Cardiac fibroblast (primary cell): ENCODE measurements around the gene LEFTY1.

Experiments used
- DNase-seq, 2 donors: peaks; one replicate each; pipeline versions ENCODE4 v3.0.0 to v3.0.0-alpha.2; 2010; ENCODE audit warnings: low read depth in 2 of 2
- H3K4me3 ChIP-seq, 2 donors: replicated peaks in 1 of 2; 1 replicate in 1 of 2; 2 replicates in 1 of 2; pipeline ENCODE4 v1.5.1; 2011; ENCODE audit warnings: low read depth in 2 of 2, low read length in 2 of 2, mild to moderate bottlenecking in 2 of 2, moderate library complexity in 1 of 2
- TF ChIP-seq, protein P1 (sequence below): IDR thresholded peaks from one replicate; pipeline ENCODE4 v1.5.1; 2011; ENCODE audit warnings: low read depth, mild to moderate bottlenecking, low read length, inconsistent platforms

LEFTY1 gene

GRCh38 chr1:225908013-225908640, 19.2 kb upstream of the LEFTY1 start:
- no peak for DNase-seq
- TF ChIP-seq, protein P1, sequence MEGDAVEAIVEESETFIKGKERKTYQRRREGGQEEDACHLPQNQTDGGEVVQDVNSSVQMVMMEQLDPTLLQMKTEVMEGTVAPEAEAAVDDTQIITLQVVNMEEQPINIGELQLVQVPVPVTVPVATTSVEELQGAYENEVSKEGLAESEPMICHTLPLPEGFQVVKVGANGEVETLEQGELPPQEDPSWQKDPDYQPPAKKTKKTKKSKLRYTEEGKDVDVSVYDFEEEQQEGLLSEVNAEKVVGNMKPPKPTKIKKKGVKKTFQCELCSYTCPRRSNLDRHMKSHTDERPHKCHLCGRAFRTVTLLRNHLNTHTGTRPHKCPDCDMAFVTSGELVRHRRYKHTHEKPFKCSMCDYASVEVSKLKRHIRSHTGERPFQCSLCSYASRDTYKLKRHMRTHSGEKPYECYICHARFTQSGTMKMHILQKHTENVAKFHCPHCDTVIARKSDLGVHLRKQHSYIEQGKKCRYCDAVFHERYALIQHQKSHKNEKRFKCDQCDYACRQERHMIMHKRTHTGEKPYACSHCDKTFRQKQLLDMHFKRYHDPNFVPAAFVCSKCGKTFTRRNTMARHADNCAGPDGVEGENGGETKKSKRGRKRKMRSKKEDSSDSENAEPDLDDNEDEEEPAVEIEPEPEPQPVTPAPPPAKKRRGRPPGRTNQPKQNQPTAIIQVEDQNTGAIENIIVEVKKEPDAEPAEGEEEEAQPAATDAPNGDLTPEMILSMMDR: no peak
- no peak overlapping the region for H3K4me3 ChIP-seq

- DNase-seq: no peak
- H3K4me3 ChIP-seq: no peak overlapping the region
- TF ChIP-seq, protein P1: no peak
These were observed 18.4 kb upstream of the LEFTY1 start for GRCh38 chr1:225907341-225907740.

GRCh38 chr1:225906467-225906866, 17.5 kb upstream of the LEFTY1 start:
- H3K4me3 ChIP-seq: no peak overlapping the region
- TF ChIP-seq, protein P1: no peak
- DNase-seq: no peak

- TF ChIP-seq, protein P1: no peak
- no peak for DNase-seq
- no peak overlapping the region for H3K4me3 ChIP-seq
These were observed 14.7 kb upstream of the LEFTY1 start for GRCh38 chr1:225903623-225904022.

DNA sequence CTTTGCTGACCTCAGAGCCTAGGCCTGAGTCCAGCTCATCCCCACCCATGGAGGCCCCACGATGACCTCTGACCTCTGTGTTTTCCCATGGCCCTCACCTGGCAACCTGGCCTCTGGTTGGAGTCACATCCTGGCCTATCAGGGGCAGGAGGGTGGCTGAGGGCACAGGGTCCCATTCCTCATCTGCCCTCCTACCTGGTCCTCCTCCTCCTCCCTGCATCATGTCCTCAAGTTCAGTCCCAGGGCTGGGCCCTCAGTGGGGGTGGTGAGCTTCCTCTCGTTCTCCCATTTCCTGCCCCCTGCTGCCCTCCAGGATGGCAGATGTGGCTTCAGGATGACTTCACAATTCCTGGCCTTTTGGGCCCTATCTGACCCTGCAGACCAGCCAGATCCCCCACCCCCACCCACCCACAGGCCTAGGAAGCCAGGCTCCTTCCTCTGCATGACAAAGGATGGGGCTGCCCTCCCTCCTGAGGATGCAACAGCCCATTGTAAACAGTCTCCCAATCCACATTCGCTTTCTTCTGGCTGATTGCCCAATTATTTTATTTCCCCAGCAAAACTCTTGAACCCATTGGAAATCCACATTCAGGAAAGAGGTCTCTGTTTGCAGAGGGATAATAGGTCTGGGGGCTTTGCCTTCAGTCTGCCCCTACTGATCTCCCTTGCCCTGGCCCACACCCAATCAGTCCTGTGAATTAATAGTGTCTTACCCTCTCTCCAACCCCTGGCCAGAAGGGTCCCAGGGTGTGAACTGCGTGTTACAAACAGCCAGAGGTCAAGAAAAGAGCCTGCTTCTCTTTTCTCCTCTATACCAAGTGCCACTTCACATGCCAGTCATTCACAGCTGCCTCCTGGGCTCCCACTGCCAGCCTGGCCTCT, 10.3 kb upstream of the LEFTY1 start:
- H3K4me3 ChIP-seq: no peak overlapping the region
- no peak for DNase-seq
- TF ChIP-seq, protein P1: no peak

DNA sequence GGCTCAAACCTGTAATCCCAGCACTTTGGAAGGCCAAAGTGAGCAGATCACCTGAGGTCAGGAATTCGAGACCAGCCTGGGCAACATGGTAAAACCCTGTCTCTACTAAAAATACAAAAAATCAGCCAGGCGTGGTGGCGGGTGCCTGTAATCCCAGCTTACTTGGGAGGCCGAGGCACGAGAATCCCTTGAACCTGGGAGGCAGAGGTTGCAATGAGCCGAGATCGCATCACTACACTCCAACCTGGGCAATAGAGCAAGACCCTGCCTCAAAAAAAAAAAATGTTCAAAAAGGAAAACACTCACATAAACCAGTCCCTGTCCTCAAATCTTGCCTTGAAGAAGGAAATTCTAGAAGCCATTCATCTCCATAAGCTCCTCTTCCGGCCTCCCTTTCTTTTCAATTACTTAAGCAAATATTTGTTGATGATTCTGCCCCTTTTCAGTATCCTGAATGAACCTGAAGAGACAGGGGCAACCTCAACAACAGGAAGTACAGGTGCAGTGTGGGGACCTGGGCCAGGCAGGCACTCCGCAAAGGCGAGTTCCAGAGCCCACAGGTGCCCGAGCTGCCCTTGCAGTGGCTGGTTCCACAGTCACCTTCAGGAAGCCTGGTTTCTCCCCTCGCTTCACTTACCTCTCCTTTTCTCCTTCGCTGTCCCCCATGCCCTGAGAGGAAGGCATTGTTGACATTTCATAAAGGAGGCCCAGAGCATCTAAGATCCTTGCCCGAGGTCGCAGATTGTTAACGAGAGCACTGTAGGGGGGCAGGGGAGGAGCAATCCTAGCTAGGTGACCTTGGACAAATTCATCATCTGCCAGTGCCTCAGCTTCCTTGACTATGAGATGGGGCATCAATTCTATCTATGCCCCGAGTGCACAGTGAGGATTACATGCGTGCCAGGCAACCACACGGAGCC, 8.9 kb upstream of the LEFTY1 start:
- DNase-seq: no peak
- no peak overlapping the region for H3K4me3 ChIP-seq
- TF ChIP-seq, protein P1: no peak
